Thoracic aorta (tissue), 2 donors: ENCODE measurements around the gene SLCO2B1. TPM values are rescaled to one million over a fixed set of nuclear protein-coding genes. Genes with fewer than 3 reads are reported as not detected.

Source experiments
- ATAC-seq: fragments of 150-250 bp; one replicate; pipeline ENCODE4 v1.8.0; 2017; ENCODE audit warnings: low read depth; ENCODE audit not compliant: insufficient number of reproducible peaks, low FRiP score
- DNase-seq: peaks from one replicate; pipeline ENCODE4 v3.0.0-alpha.2; 2020; ENCODE audit warnings: low spot score
- H3K27ac ChIP-seq, 2 donors: fragments of 200-600 bp; sonication (generic); 1 replicate in 1 of 2; 2 replicates in 1 of 2; pipeline ENCODE4 v1.5.1; 2016; ENCODE audit warnings: mild to moderate bottlenecking in 2 of 2, moderate library complexity in 2 of 2
- H3K27me3 ChIP-seq: fragments of 200-600 bp; sonication (generic); replicated peaks from 2 replicates; pipeline ENCODE4 v1.6.0; 2016; ENCODE audit warnings: mild to moderate bottlenecking; ENCODE audit not compliant: insufficient read depth
- H3K36me3 ChIP-seq: fragments of 200-600 bp; sonication (generic); one replicate; pipeline ENCODE4 v1.5.1; 2016
- H3K4me1 ChIP-seq, 2 donors: fragments of 200-600 bp; sonication (generic); 1 replicate in 1 of 2; 2 replicates in 1 of 2; pipeline versions ENCODE4 v1.5.1 to v1.6.0; 2016; ENCODE audit warnings: low read depth in 2 of 2, mild to moderate bottlenecking in 1 of 2; ENCODE audit not compliant: control insufficient read depth in 1 of 2
- H3K4me3 ChIP-seq: fragments of 200-600 bp; sonication (generic); 2 replicates; pipeline ENCODE4 v1.5.1; 2016; ENCODE audit warnings: mild to moderate bottlenecking
- H3K9me3 ChIP-seq: fragments of 200-600 bp; sonication (generic); 2 replicates; pipeline ENCODE4 v1.5.1; 2016
- total RNA-seq, 2 donors: library from RNA; depleted of rRNA; stranded (reverse); fragments of >200 nt; gene quantifications; one replicate each; pipeline versions ENCODE4 v1.1.0 to v1.2.3, GENCODE V29; 2016
- TF ChIP-seq, protein P1 (sequence below): fragments of 200-600 bp; sonication (generic); IDR thresholded peaks from one replicate; pipeline ENCODE4 v1.5.1; 2019; ENCODE audit warnings: antibody characterized with exemption

Gene SLCO2B1
- total RNA-seq, 2 donors from 2014 or later, result 107 to 692 TPM

DNA sequence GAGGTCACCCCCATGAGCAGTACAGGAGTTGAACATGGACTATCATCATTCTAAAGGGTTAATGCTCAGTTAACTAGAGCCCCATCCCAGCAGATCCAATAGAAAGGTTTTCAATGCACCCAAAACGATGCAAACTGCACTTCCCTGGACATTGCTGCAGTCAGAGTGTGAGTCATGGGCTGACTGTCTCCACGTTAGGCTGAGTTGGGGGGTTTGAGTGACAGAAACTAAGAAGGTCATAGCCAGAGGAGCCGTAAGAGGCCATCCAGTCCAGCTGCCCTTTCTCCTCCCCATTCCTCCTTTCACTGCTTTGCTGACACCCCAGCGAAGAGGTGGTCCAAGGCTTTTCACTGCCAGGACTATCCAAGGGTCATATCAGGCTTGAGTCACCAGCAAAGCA lies 43.7 kb upstream of the SLCO2B1 start:
- Histone ChIP-seq H3K36me3 (no peaks in the 10 kb centered on the region), H3K4me1 (no peaks in the 10 kb centered on the region), H3K27me3 (no peaks in the 10 kb centered on the region), H3K9me3 (no peaks in the 10 kb centered on the region), H3K4me3 (no peak overlapping the region), H3K27ac (no peak overlapping the region)
- no peak for ATAC-seq
- TF ChIP-seq, protein P1, sequence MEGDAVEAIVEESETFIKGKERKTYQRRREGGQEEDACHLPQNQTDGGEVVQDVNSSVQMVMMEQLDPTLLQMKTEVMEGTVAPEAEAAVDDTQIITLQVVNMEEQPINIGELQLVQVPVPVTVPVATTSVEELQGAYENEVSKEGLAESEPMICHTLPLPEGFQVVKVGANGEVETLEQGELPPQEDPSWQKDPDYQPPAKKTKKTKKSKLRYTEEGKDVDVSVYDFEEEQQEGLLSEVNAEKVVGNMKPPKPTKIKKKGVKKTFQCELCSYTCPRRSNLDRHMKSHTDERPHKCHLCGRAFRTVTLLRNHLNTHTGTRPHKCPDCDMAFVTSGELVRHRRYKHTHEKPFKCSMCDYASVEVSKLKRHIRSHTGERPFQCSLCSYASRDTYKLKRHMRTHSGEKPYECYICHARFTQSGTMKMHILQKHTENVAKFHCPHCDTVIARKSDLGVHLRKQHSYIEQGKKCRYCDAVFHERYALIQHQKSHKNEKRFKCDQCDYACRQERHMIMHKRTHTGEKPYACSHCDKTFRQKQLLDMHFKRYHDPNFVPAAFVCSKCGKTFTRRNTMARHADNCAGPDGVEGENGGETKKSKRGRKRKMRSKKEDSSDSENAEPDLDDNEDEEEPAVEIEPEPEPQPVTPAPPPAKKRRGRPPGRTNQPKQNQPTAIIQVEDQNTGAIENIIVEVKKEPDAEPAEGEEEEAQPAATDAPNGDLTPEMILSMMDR, result no peak
- no peak for DNase-seq

DNA sequence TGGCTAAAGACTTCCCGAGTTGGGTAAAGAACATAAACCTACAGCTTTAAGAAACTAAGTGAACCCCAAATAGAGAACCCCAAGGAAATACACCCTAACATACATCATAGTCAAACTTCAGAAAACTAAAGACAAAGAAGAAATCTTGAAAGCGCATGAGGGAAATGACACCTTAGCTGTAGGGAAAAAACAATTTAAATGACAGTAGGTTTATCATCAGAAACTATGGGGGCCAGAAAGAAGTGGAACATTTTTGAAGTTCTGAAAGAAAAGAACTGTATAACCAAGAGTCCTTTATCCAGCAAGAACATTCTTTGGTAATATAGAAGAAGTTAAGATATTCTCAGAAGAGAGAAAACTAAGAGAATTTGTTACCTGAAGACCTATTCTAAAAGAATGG lies 38.7 kb upstream of the SLCO2B1 start:
- Histone ChIP-seq H3K27me3 (no peaks in the 10 kb centered on the region), H3K4me1 (no peaks in the 10 kb centered on the region), H3K27ac (no peak overlapping the region), H3K4me3 (no peak overlapping the region), H3K9me3 (peaks cover 2% of the 10 kb centered on the region), H3K36me3 (no peaks in the 10 kb centered on the region)
- TF ChIP-seq, protein P1, result no peak
- ATAC-seq, result no peak
- DNase-seq, result no peak

DNA sequence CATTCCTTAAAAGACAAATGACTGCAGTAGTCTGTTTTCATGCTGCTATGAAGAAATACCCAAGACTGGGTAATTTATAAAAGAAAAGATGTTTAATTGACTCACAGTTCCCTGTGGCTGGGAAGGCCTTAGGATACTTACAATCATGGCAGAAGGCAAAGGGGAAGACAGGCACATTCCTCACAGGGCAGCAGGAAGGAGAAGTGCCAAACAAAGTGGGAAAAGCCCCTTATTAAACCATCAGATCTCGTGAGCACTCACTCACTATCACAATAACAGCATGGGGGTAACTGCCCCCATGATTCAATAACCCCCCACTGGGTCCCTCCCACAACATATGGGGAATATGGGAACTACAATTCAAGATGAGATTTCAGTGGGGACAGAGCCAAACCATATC lies 37.9 kb upstream of the SLCO2B1 start:
- TF ChIP-seq, protein P1, result no peak
- Histone ChIP-seq H3K36me3 (no peaks in the 10 kb centered on the region), H3K9me3 (peaks cover 2% of the 10 kb centered on the region), H3K27me3 (no peaks in the 10 kb centered on the region), H3K27ac (no peak overlapping the region), H3K4me1 (no peaks in the 10 kb centered on the region), H3K4me3 (no peak overlapping the region)
- DNase-seq, result no peak
- no peak for ATAC-seq

DNA sequence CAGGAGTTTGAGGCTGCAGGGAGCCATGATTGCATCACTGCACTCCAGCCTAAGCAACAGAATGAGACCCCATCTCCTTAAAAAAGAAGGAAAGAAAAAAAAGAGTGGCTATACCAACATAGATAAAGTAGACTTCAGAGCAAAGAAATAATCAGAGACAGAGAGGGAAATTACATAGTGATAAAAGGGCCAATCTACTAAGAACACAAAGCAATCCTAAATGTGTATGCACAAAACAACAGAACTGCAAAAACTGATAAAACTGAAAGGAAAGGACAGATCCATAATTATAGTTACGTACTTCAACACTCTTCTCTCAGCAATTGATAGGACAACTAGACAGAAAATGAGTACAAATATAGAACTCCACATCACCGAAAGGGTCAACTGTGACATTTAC lies 36.4 kb upstream of the SLCO2B1 start:
- no peaks in the 10 kb centered on the region for H3K4me1 ChIP-seq
- H3K27ac ChIP-seq, result no peak overlapping the region
- DNase-seq, result no peak
- no peaks in the 10 kb centered on the region for H3K36me3 ChIP-seq
- TF ChIP-seq, protein P1, result no peak
- no peaks in the 10 kb centered on the region for H3K27me3 ChIP-seq
- H3K9me3 ChIP-seq, result peaks cover 2% of the 10 kb centered on the region
- H3K4me3 ChIP-seq, result no peak overlapping the region
- no peak for ATAC-seq

DNA sequence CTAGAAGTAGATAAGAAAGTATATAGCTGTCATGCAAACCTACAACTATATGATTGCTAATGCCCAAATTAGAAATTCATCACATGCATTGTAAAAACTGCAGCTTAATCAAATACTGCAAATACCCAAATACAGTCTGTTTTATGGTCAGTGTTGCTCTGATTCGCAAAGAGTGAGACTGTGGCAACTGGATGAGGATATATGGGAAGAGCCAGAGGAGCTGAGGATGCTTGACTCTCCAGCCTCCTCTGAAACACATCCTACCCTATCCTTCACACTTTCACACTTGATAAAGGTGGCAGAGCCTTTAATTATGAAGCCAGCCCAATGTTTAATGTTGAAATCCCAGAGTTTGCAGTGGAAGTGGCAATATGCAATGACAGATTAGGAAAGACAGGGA lies 32.3 kb upstream of the SLCO2B1 start:
- no peak overlapping the region for H3K4me3 ChIP-seq
- ATAC-seq, result no peak
- no peaks in the 10 kb centered on the region for H3K4me1 ChIP-seq
- peaks cover 2% of the 10 kb centered on the region for H3K9me3 ChIP-seq
- no peaks in the 10 kb centered on the region for H3K27me3 ChIP-seq
- no peak for DNase-seq
- no peaks in the 10 kb centered on the region for H3K36me3 ChIP-seq
- TF ChIP-seq, protein P1, result no peak
- H3K27ac ChIP-seq, result no peak overlapping the region
